HG03196 (cell line): ENCODE results near the gene TARP.

Source experiments
- ATAC-seq: cut with Tn5 transposase; IDR thresholded peaks from one replicate; pipeline ENCODE4 v1.9.1; 2021; ENCODE audit not compliant: unreplicated experiment

TARP gene

GRCh38 chr7:38220452-38220851 lies 53.0 kb downstream of the TARP start:
- peak; percentile 46 for ATAC-seq

- no peak for ATAC-seq
These were observed 55.8 kb downstream of the TARP start for GRCh38 chr7:38217672-38218071.

GRCh38 chr7:38215735-38216670 lies 57.4 kb downstream of the TARP start:
- ATAC-seq, result peak; percentile 80

GRCh38 chr7:38215115-38215514 lies 58.3 kb downstream of the TARP start:
- no peak for ATAC-seq

- no peak for ATAC-seq
These were observed 61.5 kb downstream of the TARP start for GRCh38 chr7:38211940-38212339.

GRCh38 chr7:38211486-38211885 lies 62.0 kb downstream of the TARP start:
- ATAC-seq, result no peak
